ENCODE results near the gene FLT1. TPM values are rescaled to one million over a fixed set of nuclear protein-coding genes. Genes with fewer than 3 reads are reported as not detected.

Gene FLT1
- polyA plus RNA-seq, 2 of the 4 experiments (the other 2 are of a cell fraction): not detected

DNA sequence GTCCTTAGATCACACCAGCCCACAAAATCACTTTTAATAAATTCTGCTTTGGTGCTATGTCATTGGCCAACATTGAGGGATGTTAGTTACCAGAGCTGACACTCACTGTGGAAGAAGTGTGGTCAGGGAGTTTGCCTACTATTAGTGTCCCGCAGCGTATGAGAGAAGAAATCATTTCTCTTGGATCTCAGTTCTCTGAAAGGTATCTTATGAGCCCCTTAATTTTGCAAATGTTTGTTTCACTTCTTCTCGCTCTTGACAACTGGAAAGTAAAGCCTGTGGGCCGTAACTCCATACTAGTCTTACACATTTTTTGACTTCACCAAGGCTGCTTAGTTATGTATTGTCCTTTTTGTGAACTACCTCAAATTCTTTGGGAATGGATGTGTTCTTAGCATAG is 80.9 kb downstream of the FLT1 start:
- H3K4me1 ChIP-seq: no peaks in the 10 kb centered on the region
- ChIA-PET CTCF (no interaction called here), POLR2A (no interaction called here)
- no peak overlapping the region for H3K4me2 ChIP-seq
- TF ChIP-seq CHD2 (IDR thresholded peaks at IDR 0.05; ENCODE audit: low read length, partially characterized antibody) (no peak), SREBF2 (IDR thresholded peaks at IDR 0.05) (no peak), ESRRA (IDR thresholded peaks at IDR 0.05; ENCODE audit: borderline replicate concordance, low read length) (no peak), KDM1A (IDR thresholded peaks at IDR 0.05; ENCODE audit: low read depth) (no peak)
- TF ChIP-seq, protein P1, sequence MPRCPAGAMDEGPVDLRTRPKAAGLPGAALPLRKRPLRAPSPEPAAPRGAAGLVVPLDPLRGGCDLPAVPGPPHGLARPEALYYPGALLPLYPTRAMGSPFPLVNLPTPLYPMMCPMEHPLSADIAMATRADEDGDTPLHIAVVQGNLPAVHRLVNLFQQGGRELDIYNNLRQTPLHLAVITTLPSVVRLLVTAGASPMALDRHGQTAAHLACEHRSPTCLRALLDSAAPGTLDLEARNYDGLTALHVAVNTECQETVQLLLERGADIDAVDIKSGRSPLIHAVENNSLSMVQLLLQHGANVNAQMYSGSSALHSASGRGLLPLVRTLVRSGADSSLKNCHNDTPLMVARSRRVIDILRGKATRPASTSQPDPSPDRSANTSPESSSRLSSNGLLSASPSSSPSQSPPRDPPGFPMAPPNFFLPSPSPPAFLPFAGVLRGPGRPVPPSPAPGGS (IDR thresholded peaks at IDR 0.05): no peak
- no peak overlapping the region for H3K4me3 ChIP-seq
- 72% methylated on average over 4 of the region's 4 CpGs for WGBS (ENCODE audit: missing lambda C conversion rate)
- H3K9me3 ChIP-seq: no peaks in the 10 kb centered on the region
- no peak overlapping the region for H3K27ac ChIP-seq
- FAIRE-seq: no peak
- DNase-seq (ENCODE audit: low read depth in 1 of 2, low spot score in 1 of 2): no peak
- no peak for ATAC-seq

DNA sequence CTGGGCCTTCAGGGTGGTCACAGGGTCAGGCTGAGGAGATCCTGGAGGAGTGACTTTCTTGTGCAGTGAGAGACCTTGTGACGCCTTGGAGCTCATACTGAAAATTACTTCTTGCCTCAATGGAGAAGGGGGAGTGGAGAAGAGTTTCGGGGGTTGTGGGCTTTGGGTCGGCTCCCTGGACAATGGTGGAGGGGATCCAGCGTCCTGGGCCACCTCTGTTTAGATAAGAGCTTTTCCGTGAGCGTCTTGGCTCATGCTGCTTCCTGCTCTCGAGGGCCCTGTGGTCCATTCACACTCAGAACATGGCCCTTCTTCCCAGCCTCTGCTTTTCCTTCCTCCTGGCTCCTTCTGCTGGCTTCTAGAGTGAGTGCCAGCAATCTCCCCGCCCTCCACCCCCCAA is 81.9 kb downstream of the FLT1 start:
- 40% methylated on average over 7 of the region's 8 CpGs for WGBS (ENCODE audit: missing lambda C conversion rate)
- TF ChIP-seq, protein P2, sequence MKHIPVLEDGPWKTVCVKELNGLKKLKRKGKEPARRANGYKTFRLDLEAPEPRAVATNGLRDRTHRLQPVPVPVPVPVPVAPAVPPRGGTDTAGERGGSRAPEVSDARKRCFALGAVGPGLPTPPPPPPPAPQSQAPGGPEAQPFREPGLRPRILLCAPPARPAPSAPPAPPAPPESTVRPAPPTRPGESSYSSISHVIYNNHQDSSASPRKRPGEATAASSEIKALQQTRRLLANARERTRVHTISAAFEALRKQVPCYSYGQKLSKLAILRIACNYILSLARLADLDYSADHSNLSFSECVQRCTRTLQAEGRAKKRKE (CRISPR knock-in tag; IDR thresholded peaks at IDR 0.05; ENCODE audit: low read depth): no peak
- TF ChIP-seq HOXB13 (CRISPR knock-in tag; IDR thresholded peaks at IDR 0.05; ENCODE audit: low read depth): no peak
- no peak for TF ChIP-seq HOXA7 (CRISPR knock-in tag; IDR thresholded peaks at IDR 0.05)
- no peak for TF ChIP-seq ZC3H11A (IDR thresholded peaks at IDR 0.05)
- TF ChIP-seq, protein P3, sequence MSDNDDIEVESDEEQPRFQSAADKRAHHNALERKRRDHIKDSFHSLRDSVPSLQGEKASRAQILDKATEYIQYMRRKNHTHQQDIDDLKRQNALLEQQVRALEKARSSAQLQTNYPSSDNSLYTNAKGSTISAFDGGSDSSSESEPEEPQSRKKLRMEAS (IDR thresholded peaks at IDR 0.05): no peak
- TF ChIP-seq RNF2 (IDR thresholded peaks at IDR 0.05; ENCODE audit: borderline replicate concordance, low read depth): no peak
- TF ChIP-seq HDAC2 (IDR thresholded peaks at IDR 0.05): no peak
- H3K27ac ChIP-seq: no peak overlapping the region
- H3K4me1 ChIP-seq: no peaks in the 10 kb centered on the region
- FAIRE-seq (no peak), DNase-seq (ENCODE audit: low read depth in 1 of 2, low spot score in 1 of 2) (no peak), ATAC-seq (no peak)
- H3K4me2 ChIP-seq: no peak overlapping the region
- CTCF ChIA-PET: no interaction called here
- no peaks in the 10 kb centered on the region for H3K9me3 ChIP-seq
- H3K4me3 ChIP-seq: no peak overlapping the region
- POLR2A ChIA-PET: no interaction called here

DNA sequence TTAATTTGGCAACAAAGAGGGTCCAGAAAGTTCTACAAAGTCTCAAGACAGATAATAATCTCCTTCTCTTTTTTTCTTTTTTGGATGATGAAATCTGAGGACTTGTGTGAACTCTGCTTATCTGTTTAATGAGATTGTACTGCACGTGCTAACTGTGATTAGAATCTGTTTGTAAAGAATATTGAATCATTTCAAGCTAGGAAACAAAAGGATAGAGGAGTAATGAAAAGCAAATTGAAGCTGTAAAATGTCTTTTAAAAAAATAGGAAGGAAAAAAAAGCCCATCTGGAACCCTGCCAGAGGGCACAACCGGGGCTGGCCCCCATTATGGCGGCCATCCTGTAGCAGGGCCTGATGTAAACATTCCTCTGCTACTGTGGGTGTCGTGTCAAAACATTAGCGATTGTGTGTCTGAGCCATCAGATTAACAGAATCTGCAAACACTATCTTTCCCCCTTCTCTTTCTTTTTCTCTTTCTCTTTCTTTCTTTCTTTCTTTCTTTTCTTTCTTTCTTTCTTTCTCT is 83.0 kb downstream of the FLT1 start:
- ChIA-PET POLR2A (no interaction called here), CTCF (no interaction called here)
- Histone ChIP-seq H3K4me3 (no peak overlapping the region), H3K9me3 (no peaks in the 10 kb centered on the region), H3K27ac (no peak overlapping the region), H3K4me1 (no peaks in the 10 kb centered on the region), H3K4me2 (no peak overlapping the region)
- TF ChIP-seq JUN (IDR thresholded peaks at IDR 0.05): no peak
- TF ChIP-seq JUNB (IDR thresholded peaks at IDR 0.05): no peak
- TF ChIP-seq GATA3 (IDR thresholded peaks at IDR 0.05; ENCODE audit: borderline replicate concordance): no peak
- no peak for TF ChIP-seq MYC (IDR thresholded peaks at IDR 0.05; ENCODE audit: borderline replicate concordance, low read length)
- TF ChIP-seq ZC3H11A (IDR thresholded peaks at IDR 0.05): no peak
- TF ChIP-seq, protein P1 (IDR thresholded peaks at IDR 0.05): no peak
- no peak for TF ChIP-seq SMC3 (IDR thresholded peaks at IDR 0.05)
- ATAC-seq (no peak), DNase-seq (ENCODE audit: low read depth in 1 of 2, low spot score in 1 of 2) (no peak), FAIRE-seq (no peak)
- 35% methylated on average over 5 of the region's 5 CpGs for WGBS (ENCODE audit: missing lambda C conversion rate)

DNA sequence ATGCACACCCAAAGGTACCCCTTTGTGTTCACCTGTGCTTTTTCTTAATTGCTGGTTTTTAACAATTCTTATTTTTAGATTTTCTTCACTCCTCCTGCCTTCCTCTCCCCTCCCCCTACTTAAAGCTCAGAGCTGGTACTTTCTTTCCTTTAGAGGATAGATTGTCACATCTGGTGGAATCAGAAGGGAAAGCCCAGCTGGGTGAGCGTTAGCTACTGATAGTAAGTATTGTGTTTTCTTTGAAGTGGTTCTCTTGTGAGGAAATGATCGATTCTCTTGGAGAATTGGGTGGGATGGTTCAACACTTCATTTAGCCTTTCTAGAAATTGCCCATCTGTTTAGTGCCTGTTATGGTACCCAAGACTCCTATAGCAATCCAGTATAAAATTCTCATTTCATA is 84.8 kb downstream of the FLT1 start:
- H3K4me1 ChIP-seq: no peaks in the 10 kb centered on the region
- no peak overlapping the region for H3K4me2 ChIP-seq
- FAIRE-seq: no peak
- 17% methylated on average over 2 of the region's 2 CpGs for WGBS (ENCODE audit: missing lambda C conversion rate)
- TF ChIP-seq ESRRA (IDR thresholded peaks at IDR 0.05; ENCODE audit: borderline replicate concordance, low read length) (no peak), RCOR1 (IDR thresholded peaks at IDR 0.05; ENCODE audit: low read depth, low read length) (no peak)
- TF ChIP-seq, protein P4, sequence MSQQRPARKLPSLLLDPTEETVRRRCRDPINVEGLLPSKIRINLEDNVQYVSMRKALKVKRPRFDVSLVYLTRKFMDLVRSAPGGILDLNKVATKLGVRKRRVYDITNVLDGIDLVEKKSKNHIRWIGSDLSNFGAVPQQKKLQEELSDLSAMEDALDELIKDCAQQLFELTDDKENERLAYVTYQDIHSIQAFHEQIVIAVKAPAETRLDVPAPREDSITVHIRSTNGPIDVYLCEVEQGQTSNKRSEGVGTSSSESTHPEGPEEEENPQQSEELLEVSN (IDR thresholded peaks at IDR 0.05; ENCODE audit: borderline replicate concordance, low read depth): no peak
- TF ChIP-seq, protein P5, sequence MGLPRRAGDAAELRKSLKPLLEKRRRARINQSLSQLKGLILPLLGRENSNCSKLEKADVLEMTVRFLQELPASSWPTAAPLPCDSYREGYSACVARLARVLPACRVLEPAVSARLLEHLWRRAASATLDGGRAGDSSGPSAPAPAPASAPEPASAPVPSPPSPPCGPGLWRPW (IDR thresholded peaks at IDR 0.05): no peak
- ChIA-PET POLR2A (no interaction called here), CTCF (no interaction called here)
- no peak for DNase-seq (ENCODE audit: low read depth in 1 of 2, low spot score in 1 of 2)
- H3K4me3 ChIP-seq: no peak overlapping the region
- ATAC-seq: no peak
- H3K27ac ChIP-seq: no peak overlapping the region
- no peaks in the 10 kb centered on the region for H3K9me3 ChIP-seq

All from A549 (cell line).